Activated gamma-delta T cell (primary cell): ENCODE measurements around the gene ING1.

Experiments
- DNase-seq: peaks from one replicate; lab custom pipeline; 2025; lab: John Stamatoyannopoulos, UW

Gene ING1

DNA sequence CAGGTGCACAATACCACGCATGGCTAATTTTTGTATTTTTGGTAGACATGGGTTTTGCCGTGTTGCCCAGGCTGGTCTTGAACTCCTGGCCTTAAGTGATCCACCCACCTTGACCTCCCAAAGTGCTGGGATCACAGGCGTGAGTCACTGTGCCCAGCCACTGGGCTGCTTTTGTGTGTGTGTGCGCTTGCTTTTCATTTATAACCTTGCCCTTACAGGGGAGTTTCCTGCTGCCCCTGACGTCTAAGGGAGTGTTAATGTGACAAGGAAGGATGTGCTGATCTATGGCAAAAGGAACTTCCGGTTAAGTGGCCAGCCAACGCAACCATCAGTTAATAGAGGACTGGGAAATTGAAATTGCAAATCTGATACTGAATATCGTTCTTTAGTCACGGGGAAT lies 57.7 kb downstream of the ING1 start:
- DNase-seq, result no peak

GRCh38 chr13:110772091-110772984 lies 58.8 kb downstream of the ING1 start:
- no peak for DNase-seq
